ENCODE data around the gene ZNF385D.
"Not testable (repeated sequence)": the region's sequence is repeated elsewhere in the genome, so short reads cannot be mapped to it uniquely, and the experiment has no call there.

ZNF385D gene

GRCh38 chr3:21390136-21390535 is 360.9 kb downstream of the ZNF385D start:
- DNase-seq (ENCODE audit: low read depth in 2 of 2) = no peak

- DNase-seq (ENCODE audit: low read depth in 2 of 2) = not testable (repeated sequence)
Observed at GRCh38 chr3:21387142-21387826, 363.7 kb downstream of the ZNF385D start.

GRCh38 chr3:21378036-21378435 is 373.0 kb downstream of the ZNF385D start:
- DNase-seq (ENCODE audit: low read depth in 2 of 2) = not testable (repeated sequence)

- DNase-seq (ENCODE audit: low read depth in 2 of 2) = no peak
Observed at GRCh38 chr3:21377071-21377769, 373.8 kb downstream of the ZNF385D start.

- DNase-seq (ENCODE audit: low read depth in 2 of 2) = no peak
Observed at GRCh38 chr3:21372316-21372715, 378.7 kb downstream of the ZNF385D start.

Data from stimulated activated CD8-positive, alpha-beta memory T cell treated with anti-CD3 and anti-CD28 coated beads, Interleukin-15, amount 100 ng/mL, for 4 hours (primary cell).